Activated CD8-positive, alpha-beta T cell treated with anti-CD3 and anti-CD28 coated beads for 36 hours (primary cell): ENCODE measurements around the gene ROGDI. TPM values are rescaled to one million over a fixed set of nuclear protein-coding genes. Genes with fewer than 3 reads are reported as not detected.

ENCODE experiments used
- ATAC-seq: fragments of 200-7000 bp; cut with Tn5 transposase; one replicate; pipeline ENCODE4 v1.10.0; 2021; ENCODE audit warnings: mild to moderate bottlenecking, moderate library complexity
- CTCF ChIA-PET: fragments of 350-600 bp; sonication (Branson Sonifier 250); formaldehyde crosslinking; loops from one replicate; lab custom pipeline; 2021; ENCODE audit warnings: antibody characterized with exemption; lab: Charles Lee
- POLR2A ChIA-PET: fragments of 350-600 bp; sonication (Branson Sonifier 250); formaldehyde crosslinking; loops from one replicate; lab custom pipeline; 2021; ENCODE audit warnings: antibody characterized with exemption; lab: Charles Lee
- DNase-seq: peaks from one replicate; pipeline ENCODE4 v3.0.0-alpha.2; 2020
- H3K27ac Mint-ChIP-seq: one replicate; pipeline ENCODE4 v1.8.0; 2021; ENCODE audit warnings: mild to moderate bottlenecking, mixed read lengths
- H3K27me3 Mint-ChIP-seq: one replicate; pipeline ENCODE4 v1.8.0; 2021; ENCODE audit warnings: mixed read lengths
- H3K36me3 Mint-ChIP-seq: one replicate; pipeline ENCODE4 v1.8.0; 2021; ENCODE audit warnings: low read depth, mixed read lengths
- H3K4me1 Mint-ChIP-seq: one replicate; pipeline ENCODE4 v1.8.0; 2021; ENCODE audit warnings: low read depth, mixed read lengths
- H3K4me3 Mint-ChIP-seq: one replicate; pipeline ENCODE4 v1.8.0; 2021; ENCODE audit warnings: mild to moderate bottlenecking, moderate library complexity, mixed read lengths
- H3K9me3 Mint-ChIP-seq: one replicate; pipeline ENCODE4 v1.8.0; 2021; ENCODE audit warnings: mixed read lengths
- intact Hi-C: fragments of 100-400 bp; cut with micrococcal nuclease; formaldehyde crosslinking; loops from one replicate; pipeline ENCODE4 v1.10.0; 2022
- total RNA-seq, 2 experiments: library from RNA; stranded (reverse); gene quantifications; one replicate each; pipeline ENCODE4 v1.2.3, GENCODE V29; 2021
- TF ChIP-seq, protein P1 (sequence below): fragments of 200-600 bp; IDR thresholded peaks from one replicate; pipeline ENCODE4 v1.8.0; 2022; ENCODE audit warnings: antibody characterized with exemption, mild to moderate bottlenecking

The ROGDI gene
- total RNA-seq, 2 experiments from 2014 or later: 3.3 to 3.7 TPM

DNA sequence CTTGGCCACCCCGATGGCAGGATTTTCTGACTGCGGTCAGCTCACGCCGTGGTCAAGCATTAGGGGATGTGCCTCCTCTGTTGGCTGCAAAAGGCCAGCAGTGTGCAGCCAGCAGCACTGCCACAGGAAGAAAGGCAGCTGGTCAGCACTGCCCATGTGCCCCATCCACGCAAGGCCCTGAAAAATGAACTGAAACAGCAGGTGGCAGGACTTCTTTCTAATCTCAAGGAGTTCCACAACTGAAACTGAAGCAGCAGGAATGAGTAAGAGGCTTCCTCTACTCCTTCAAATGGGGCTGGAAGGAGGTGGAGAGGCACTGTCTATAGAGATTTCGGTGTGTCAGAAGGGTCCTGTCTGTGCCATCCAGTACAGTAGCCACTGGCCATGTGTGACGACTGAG, 38.6 kb downstream of the ROGDI start:
- Mint-ChIP-seq H3K27me3 (no peaks in the 10 kb centered on the region), H3K4me3 (no peak overlapping the region), H3K27ac (no peak overlapping the region), H3K4me1 (peaks cover 26% of the 10 kb centered on the region), H3K9me3 (no peaks in the 10 kb centered on the region), H3K36me3 (peaks cover 11% of the 10 kb centered on the region)
- POLR2A ChIA-PET: interaction anchor here (1.3 to 2.8 kb wide), 2 partner anchors 16 to 27 kb away, joined by 3 to 10 read pairs; no protein-coding TSS in a partner anchor
- intact Hi-C loops: loop anchor here (10.0 kb wide), 1 partner anchor 81 kb away; the partner anchor contains the start of genes GLYR1 and UBN1
- DNase-seq (no peak), ATAC-seq (no peak)
- TF ChIP-seq, protein P1, sequence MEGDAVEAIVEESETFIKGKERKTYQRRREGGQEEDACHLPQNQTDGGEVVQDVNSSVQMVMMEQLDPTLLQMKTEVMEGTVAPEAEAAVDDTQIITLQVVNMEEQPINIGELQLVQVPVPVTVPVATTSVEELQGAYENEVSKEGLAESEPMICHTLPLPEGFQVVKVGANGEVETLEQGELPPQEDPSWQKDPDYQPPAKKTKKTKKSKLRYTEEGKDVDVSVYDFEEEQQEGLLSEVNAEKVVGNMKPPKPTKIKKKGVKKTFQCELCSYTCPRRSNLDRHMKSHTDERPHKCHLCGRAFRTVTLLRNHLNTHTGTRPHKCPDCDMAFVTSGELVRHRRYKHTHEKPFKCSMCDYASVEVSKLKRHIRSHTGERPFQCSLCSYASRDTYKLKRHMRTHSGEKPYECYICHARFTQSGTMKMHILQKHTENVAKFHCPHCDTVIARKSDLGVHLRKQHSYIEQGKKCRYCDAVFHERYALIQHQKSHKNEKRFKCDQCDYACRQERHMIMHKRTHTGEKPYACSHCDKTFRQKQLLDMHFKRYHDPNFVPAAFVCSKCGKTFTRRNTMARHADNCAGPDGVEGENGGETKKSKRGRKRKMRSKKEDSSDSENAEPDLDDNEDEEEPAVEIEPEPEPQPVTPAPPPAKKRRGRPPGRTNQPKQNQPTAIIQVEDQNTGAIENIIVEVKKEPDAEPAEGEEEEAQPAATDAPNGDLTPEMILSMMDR: no peak
- CTCF ChIA-PET: no interaction called here

DNA sequence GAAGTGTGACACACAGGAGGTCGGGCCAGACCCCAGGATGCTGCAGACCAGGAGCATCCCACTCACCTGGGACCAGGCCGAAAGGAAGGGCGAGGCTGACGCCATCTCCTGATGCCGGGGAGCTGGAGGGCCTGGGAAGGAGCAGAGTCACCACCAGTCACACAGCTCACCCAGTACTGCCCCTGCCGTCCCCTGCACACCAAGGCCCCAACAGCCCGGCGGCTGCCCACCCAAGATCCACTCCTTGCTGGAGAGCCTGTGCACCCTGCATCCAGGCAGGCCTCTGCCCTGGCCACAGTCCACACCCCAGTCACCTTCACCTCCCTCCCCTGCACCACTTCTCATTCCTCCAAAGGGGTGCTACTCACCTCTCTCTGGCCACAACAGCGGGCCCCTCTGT, 40.2 kb downstream of the ROGDI start:
- ChIA-PET POLR2A (no interaction called here), CTCF (no interaction called here)
- Mint-ChIP-seq H3K4me3 (no peak overlapping the region), H3K36me3 (peaks cover 16% of the 10 kb centered on the region), H3K9me3 (no peaks in the 10 kb centered on the region), H3K4me1 (peaks cover 16% of the 10 kb centered on the region), H3K27ac (no peak overlapping the region), H3K27me3 (no peaks in the 10 kb centered on the region)
- DNase-seq (no peak), ATAC-seq (no peak)
- TF ChIP-seq, protein P1: no peak
- intact Hi-C loops: loop anchor here (10.0 kb wide), 1 partner anchor 83 kb away; the partner anchor contains the start of genes GLYR1 and UBN1

DNA sequence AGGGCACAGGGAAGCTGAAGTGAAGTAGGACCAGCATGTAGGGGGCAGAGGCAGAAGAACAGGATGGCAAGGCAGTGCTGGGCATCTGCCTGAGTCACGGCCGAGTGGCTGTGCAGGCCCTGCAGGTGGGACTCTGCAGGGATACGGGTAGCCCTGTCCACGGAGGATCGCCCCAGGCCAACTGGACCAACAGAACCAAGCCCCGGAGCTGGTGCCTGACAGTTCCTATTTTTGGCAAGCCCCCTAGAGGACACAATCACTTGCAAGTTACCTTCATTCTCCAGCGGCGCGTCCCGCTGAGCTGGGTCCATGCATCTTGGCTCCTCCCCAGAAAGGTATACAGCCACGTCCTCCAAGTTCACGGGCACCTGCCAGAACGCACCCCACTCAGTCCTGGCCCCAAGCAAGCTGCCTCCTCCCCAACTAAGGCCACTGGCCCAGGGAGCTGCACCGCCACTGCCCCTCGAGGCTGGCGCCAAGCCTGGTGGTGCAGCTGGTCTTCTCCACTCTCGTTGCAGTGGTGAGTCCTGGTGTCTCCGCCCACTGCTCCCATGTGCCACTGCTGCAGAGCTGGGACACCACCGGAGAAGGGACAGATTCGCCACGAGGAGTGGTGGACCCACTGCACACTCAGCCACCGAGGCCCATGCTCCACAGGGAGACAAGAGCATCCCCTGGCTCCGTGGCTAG, 42.1 kb downstream of the ROGDI start:
- Mint-ChIP-seq H3K4me3 (no peak overlapping the region), H3K27me3 (no peaks in the 10 kb centered on the region), H3K9me3 (peaks cover 3% of the 10 kb centered on the region), H3K4me1 (peaks cover 5% of the 10 kb centered on the region), H3K36me3 (peaks cover 27% of the 10 kb centered on the region), H3K27ac (no peak overlapping the region)
- ChIA-PET CTCF (interaction anchor here (1.4 to 1.8 kb wide), 2 partner anchors 26 to 39 kb away, joined by 3 to 7 read pairs; partner anchors contain the start of genes ANKS3 and DNAAF8), POLR2A (interaction anchor here (1.9 kb wide), 1 partner anchor 8 kb away, joined by 5 read pairs; no protein-coding TSS in a partner anchor)
- ATAC-seq: no peak
- TF ChIP-seq, protein P1: no peak
- no peak for DNase-seq
- intact Hi-C loops: loop anchor here (10.0 kb wide), 1 partner anchor 84 kb away; the partner anchor contains the start of genes GLYR1 and UBN1

DNA sequence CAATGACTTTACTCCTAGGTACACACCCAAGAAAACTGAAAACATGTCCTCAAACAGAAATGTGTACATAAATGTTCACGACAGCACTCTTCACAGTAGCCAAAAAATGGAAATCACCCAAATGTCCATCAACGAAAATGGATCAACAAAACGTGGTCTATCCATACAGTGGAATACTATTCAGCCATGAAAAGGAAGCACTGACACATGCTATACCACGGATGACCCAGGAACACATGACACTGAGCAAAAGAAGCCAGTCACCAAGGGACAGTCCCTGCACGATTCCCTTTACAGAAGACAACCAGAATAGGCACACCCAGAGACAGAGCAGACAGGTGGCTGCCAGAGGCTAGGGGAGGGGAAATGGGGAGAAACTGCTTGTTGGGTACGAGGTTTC, 46.7 kb downstream of the ROGDI start:
- ChIA-PET CTCF (no interaction called here), POLR2A (interaction anchor here (1.5 kb wide), 1 partner anchor 11 kb away, joined by 3 read pairs; the partner anchor contains the start of gene ZNF500)
- no peak for ATAC-seq
- intact Hi-C loops: no loop called here
- Mint-ChIP-seq H3K27ac (no peak overlapping the region), H3K4me3 (no peak overlapping the region), H3K36me3 (peaks cover 34% of the 10 kb centered on the region), H3K4me1 (no peaks in the 10 kb centered on the region), H3K27me3 (no peaks in the 10 kb centered on the region), H3K9me3 (peaks cover 3% of the 10 kb centered on the region)
- TF ChIP-seq, protein P1: no peak
- no peak for DNase-seq

DNA sequence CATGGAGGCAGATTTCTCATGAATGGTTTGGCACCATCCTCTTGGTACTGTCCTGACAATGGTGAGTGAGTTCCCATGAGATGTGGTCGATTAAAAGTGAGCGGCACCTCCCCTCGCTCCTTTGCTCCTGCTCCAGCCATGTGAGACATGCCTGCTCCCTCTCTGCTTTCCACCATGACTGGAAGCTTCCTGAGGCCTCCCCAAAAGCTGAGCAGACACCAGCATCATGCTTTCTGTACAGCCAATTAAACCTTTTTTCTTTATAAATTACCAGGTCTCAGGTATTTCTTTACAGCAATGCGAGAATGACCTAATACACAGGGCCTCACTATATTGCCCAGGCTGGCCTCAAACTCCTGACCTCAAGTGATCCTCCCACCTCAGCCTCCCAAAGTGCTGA, 47.6 kb downstream of the ROGDI start:
- ChIA-PET CTCF (no interaction called here), POLR2A (interaction anchor here (0.6 kb wide), 1 partner anchor 26 kb away, joined by 3 read pairs; no protein-coding TSS in a partner anchor)
- TF ChIP-seq, protein P1: no peak
- ATAC-seq (no peak), DNase-seq (no peak)
- intact Hi-C loops: no loop called here
- Mint-ChIP-seq H3K27me3 (no peaks in the 10 kb centered on the region), H3K27ac (no peak overlapping the region), H3K36me3 (peaks cover 29% of the 10 kb centered on the region), H3K9me3 (peaks cover 3% of the 10 kb centered on the region), H3K4me1 (no peaks in the 10 kb centered on the region), H3K4me3 (no peak overlapping the region)
